ENCODE data around the gene LGMN.

Gene LGMN

GRCh38 chr14:92724516-92725340, 23.7 kb downstream of the LGMN start:
- no peak for DNase-seq

- no peak for DNase-seq
Observed at GRCh38 chr14:92719890-92720323, 28.5 kb downstream of the LGMN start.

- no peak for DNase-seq
Observed at GRCh38 chr14:92719421-92719820, 29.0 kb downstream of the LGMN start.

GRCh38 chr14:92718664-92719063, 29.8 kb downstream of the LGMN start:
- no peak for DNase-seq

GRCh38 chr14:92717571-92718042, 30.8 kb downstream of the LGMN start:
- DNase-seq: no peak

- DNase-seq: no peak
Observed at GRCh38 chr14:92716131-92716530, 32.3 kb downstream of the LGMN start.

GRCh38 chr14:92714739-92715307, 33.6 kb downstream of the LGMN start:
- peak; percentile 90 to 91 for DNase-seq

- DNase-seq: no peak
Observed at GRCh38 chr14:92712654-92713051, 35.8 kb downstream of the LGMN start.

- no peak for DNase-seq
Observed at GRCh38 chr14:92711976-92712653, 36.3 kb downstream of the LGMN start.

- DNase-seq: no peak
Observed at GRCh38 chr14:92710001-92710341, 38.5 kb downstream of the LGMN start.

GRCh38 chr14:92709340-92710000, 39.0 kb downstream of the LGMN start:
- no peak for DNase-seq

GRCh38 chr14:92706386-92706785, 42.0 kb downstream of the LGMN start:
- DNase-seq: no peak

GRCh38 chr14:92704821-92705220, 43.6 kb downstream of the LGMN start:
- no peak for DNase-seq

- no peak for DNase-seq
Observed at GRCh38 chr14:92704036-92704804, 44.2 kb downstream of the LGMN start.

- DNase-seq: no peak
Observed at GRCh38 chr14:92703516-92703915, 44.9 kb downstream of the LGMN start.

GRCh38 chr14:92702441-92702918, 45.9 kb downstream of the LGMN start:
- DNase-seq: no peak

- DNase-seq: no peak
Observed at GRCh38 chr14:92701826-92702225, 46.6 kb downstream of the LGMN start.

- DNase-seq: no peak
Observed at GRCh38 chr14:92698393-92698792, 50.0 kb downstream of the LGMN start.

GRCh38 chr14:92696366-92696765, 52.1 kb downstream of the LGMN start:
- no peak for DNase-seq

GRCh38 chr14:92695562-92695961, 52.9 kb downstream of the LGMN start:
- no peak for DNase-seq

- no peak for DNase-seq
Observed at GRCh38 chr14:92694807-92695206, 53.6 kb downstream of the LGMN start.

GRCh38 chr14:92693998-92694795, 54.2 kb downstream of the LGMN start:
- DNase-seq: no peak
